ENCODE measurements around the gene LARP4B. TPM values are rescaled to one million over a fixed set of nuclear protein-coding genes. Genes with fewer than 3 reads are reported as not detected.

Gene LARP4B
- total RNA-seq, 4 donors from 2014 or later, result 68.6 to 113 (median 87.4) TPM

DNA sequence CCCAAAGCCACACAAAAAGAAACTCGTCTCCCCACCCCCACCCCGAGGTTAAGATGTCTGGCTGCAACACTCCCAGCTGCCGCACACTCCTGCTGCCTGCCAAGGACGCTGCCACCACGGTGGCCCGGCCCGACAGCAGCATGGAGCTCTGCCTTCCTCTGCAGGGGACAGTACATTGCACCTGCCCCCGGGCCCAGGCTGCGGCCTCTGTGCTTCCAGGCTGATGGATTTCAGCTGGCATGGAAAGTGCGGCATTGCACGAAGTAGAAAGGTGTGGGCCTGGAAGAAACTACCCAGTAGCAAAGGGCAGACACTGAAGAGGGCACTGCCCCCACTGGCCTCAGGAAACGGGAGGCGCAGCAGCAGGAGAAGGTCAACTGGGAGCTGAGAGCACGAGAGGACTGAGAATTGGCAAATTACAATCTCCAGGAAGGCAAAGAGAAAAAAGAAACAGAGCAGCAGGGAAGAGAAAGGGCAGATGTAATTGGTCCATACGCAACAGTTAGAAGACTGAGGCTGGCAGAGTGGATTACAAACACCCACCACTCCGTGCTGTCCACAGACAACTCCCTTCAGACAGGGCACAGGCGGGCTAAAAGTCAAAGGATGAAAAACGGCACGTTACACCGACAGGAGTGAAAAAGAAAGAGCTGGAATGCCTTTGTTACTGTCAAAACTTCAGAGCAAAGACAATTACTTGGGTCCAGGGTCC, 124.9 kb downstream of the LARP4B start:
- DNase-seq, result no peak
- Histone ChIP-seq H3K4me1 (no peaks in the 10 kb centered on the region), H3K27ac (no peak overlapping the region), H3K36me3 (peaks cover 26 to 35% of the 10 kb centered on the region in 2 donors), H3K27me3 (no peaks in the 10 kb centered on the region), H3K4me3 (replicated peaks in 1 of 3) (no peak overlapping the region), H3K9me3 (no peaks in the 10 kb centered on the region)
- intact Hi-C loops (cut with DNase I), result no loop called here
- 90 to 92% methylated on average over 15 to 20 of the region's 20 CpGs for WGBS, 2 donors
- no peak for TF ChIP-seq POLR2A (IDR thresholded peaks at IDR 0.05)

DNA sequence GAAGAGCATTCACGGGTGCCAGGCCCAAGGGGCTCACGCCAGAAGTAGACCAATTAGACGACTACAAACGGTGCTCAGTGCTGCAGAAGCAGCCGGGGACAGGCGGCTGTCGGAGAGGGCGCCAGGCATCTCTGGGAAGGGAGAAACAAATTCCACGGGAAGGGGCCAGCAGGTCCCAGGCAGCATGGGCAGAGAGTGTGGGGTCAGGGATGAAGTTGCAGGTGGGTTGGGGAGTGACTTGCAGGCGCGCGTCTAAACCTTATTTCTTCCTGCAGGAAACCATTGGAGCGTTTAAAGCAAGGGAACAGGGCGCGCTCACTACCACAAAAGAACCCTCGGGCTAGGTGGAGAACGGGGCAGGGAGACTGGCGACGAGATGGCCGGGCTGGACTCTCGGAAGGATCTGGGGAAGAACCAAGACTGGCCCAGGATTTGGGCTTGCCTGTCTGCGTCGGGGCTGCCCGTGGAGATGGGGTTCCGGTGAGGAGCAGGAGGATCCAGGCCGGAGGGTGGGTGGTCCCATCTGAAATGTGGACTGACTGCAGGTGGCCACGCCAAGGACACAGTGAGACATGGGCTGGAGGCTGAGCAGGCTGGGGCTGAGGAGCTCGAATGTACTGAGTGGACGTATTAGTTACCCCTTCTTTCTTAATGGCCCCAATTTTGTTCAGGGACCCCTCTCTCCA, 125.7 kb downstream of the LARP4B start:
- no peaks in the 10 kb centered on the region for H3K4me1 ChIP-seq
- 91 to 93% methylated on average over 29 of the region's 29 CpGs for WGBS, 2 donors
- no peaks in the 10 kb centered on the region for H3K27me3 ChIP-seq
- DNase-seq, result no peak
- no peak overlapping the region for H3K4me3 ChIP-seq (replicated peaks in 1 of 3)
- intact Hi-C loops (cut with DNase I), result no loop called here
- peaks cover 26 to 31% of the 10 kb centered on the region in 2 donors for H3K36me3 ChIP-seq
- no peak for TF ChIP-seq POLR2A (IDR thresholded peaks at IDR 0.05)
- TF ChIP-seq, protein P1, sequence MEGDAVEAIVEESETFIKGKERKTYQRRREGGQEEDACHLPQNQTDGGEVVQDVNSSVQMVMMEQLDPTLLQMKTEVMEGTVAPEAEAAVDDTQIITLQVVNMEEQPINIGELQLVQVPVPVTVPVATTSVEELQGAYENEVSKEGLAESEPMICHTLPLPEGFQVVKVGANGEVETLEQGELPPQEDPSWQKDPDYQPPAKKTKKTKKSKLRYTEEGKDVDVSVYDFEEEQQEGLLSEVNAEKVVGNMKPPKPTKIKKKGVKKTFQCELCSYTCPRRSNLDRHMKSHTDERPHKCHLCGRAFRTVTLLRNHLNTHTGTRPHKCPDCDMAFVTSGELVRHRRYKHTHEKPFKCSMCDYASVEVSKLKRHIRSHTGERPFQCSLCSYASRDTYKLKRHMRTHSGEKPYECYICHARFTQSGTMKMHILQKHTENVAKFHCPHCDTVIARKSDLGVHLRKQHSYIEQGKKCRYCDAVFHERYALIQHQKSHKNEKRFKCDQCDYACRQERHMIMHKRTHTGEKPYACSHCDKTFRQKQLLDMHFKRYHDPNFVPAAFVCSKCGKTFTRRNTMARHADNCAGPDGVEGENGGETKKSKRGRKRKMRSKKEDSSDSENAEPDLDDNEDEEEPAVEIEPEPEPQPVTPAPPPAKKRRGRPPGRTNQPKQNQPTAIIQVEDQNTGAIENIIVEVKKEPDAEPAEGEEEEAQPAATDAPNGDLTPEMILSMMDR (IDR thresholded peaks at IDR 0.05), result no peak
- H3K27ac ChIP-seq, result no peak overlapping the region
- H3K9me3 ChIP-seq, result no peaks in the 10 kb centered on the region

DNA sequence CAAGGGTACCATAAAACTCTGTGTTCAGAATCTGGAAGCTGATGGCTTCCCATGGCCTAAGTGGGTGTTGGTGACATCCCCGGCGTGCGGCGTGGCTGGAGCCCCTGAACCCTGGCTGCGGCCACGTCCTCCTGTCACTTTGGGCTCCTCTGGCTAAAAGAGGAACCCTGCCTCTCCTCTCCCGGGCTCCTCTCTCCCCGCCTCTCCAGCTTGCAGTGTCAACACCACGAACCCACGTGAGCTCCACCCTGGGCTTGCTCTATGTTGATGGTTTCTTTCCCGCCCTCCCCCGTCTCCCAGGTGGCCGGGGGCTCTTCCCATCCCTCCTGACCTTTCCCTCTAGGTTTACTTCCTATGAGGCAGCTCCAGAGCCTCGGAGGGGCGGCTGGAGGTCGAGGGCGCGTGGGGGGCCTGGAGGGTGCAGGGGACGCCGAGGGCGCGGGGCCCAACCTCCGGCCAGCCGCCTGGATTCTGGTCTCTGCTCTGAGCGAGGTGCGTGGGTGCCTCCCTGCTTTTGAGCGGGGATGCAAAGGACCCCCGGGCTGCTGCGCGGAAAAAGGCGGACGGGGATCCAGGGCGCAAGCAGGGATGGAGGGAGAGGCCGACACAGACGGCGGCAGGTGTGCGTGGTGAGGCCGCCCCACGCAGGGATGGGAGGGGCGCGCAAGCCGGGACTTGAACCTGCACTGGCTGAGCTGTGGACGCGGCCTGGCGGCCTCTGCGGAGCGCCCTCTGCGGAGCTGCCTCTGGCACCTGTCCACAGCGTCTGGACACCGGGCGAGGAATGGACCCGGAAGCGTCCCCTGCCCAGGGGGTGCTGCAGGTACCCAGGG, 126.5 kb downstream of the LARP4B start:
- intact Hi-C loops (cut with DNase I), result no loop called here
- Histone ChIP-seq H3K27me3 (no peaks in the 10 kb centered on the region), H3K9me3 (no peaks in the 10 kb centered on the region), H3K36me3 (peaks cover 22 to 25% of the 10 kb centered on the region in 2 donors), H3K4me3 (replicated peaks in 1 of 3) (no peak overlapping the region), H3K4me1 (no peaks in the 10 kb centered on the region), H3K27ac (no peak overlapping the region)
- TF ChIP-seq, protein P1 (IDR thresholded peaks at IDR 0.05), result no peak
- DNase-seq, result no peak
- 86% methylated on average over 44 to 53 of the region's 53 CpGs for WGBS, 2 donors

DNA sequence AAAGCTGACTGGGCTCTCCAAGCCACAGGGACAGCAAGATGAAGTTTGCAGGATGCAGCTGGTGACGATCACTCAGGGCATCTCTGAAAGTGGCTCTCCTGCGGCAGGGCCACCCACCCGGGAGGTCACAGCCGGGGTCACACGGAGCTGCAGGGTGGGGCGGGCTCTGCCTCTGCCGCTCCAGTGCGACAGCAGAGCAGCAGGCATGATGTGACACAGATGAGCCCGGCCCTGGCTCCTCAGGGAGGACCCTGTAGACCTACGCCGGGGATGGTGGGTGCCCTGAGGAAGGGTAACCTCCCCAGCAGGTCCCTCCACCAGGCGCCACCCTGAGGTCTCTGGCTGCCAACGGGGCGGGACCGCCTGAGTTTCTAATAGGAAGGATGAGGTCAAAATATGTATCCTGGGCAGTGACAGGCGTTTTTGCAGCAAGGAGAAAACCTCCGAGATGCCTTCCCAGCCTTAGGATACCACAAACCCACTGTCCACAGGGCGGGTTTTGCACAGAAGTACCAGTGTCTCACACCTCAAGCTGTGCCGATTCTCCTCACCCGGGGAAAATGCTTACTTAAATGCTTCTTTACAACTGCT, 127.2 kb downstream of the LARP4B start:
- intact Hi-C loops (cut with DNase I), result no loop called here

More for the DNA sequence above, 127.2 kb downstream of the LARP4B start:
- Histone ChIP-seq H3K9me3 (no peaks in the 10 kb centered on the region), H3K4me1 (no peaks in the 10 kb centered on the region), H3K27me3 (no peaks in the 10 kb centered on the region), H3K27ac (no peak overlapping the region), H3K4me3 (replicated peaks in 1 of 3) (no peak overlapping the region), H3K36me3 (peaks cover 16 to 19% of the 10 kb centered on the region in 2 donors)
- no peak for TF ChIP-seq POLR2A (IDR thresholded peaks at IDR 0.05)
- TF ChIP-seq, protein P1 (IDR thresholded peaks at IDR 0.05), result no peak
- DNase-seq, result no peak
- WGBS, 2 donors, result 59 to 69% methylated on average over 13 to 19 of the region's 20 CpGs
